CD1c-positive myeloid dendritic cell (primary cell): ENCODE data around the gene DGKA.
"Not testable (repeated sequence)": the region's sequence is repeated elsewhere in the genome, so short reads cannot be mapped to it uniquely, and the experiment has no call there.

Source experiments
- DNase-seq: peaks from one replicate; pipeline ENCODE4 v3.0.0-alpha.2; 2016; ENCODE audit errors: extremely low spot score

The DGKA gene

GRCh38 chr12:55996715-55997534 is 66.0 kb downstream of the DGKA start, which contains the start of gene SUOX:
Gene SUOX, plus strand, starts transcription at chr12:55997276. Its CDS starts 4,946 bp downstream, at chr12:56002222.
- DNase-seq = peak; percentile 96

GRCh38 chr12:55997535-55997859 is 66.5 kb downstream of the DGKA start:
- DNase-seq = no peak

- DNase-seq = not testable (repeated sequence)
Observed at GRCh38 chr12:55999522-55999921, 68.6 kb downstream of the DGKA start.

- DNase-seq = not testable (repeated sequence)
Observed at GRCh38 chr12:55999999-56000540, 69.1 kb downstream of the DGKA start.

- DNase-seq = no peak
Observed at GRCh38 chr12:56001487-56002100, 70.6 kb downstream of the DGKA start.

GRCh38 chr12:56003376-56003775 is 72.4 kb downstream of the DGKA start:
- peak; percentile 86 for DNase-seq
